ENCODE results near the gene MYOF. TPM values are rescaled to one million over a fixed set of nuclear protein-coding genes. Genes with fewer than 3 reads are reported as not detected.

Gene MYOF
- total and polyA plus RNA-seq, 10 of the 15 experiments (the other 5 are each of a cell fraction or from before 2014, with no cell fraction given) = 0.02 to 0.59 (median 0.17) TPM

GRCh38 chr10:93459466-93459865 is 22.7 kb downstream of the MYOF start (continued):
- TF ChIP-seq ELK1 (IDR thresholded peaks at IDR 0.05; ENCODE audit: low read depth, low read length) (no peak), ZNF622 (IDR thresholded peaks at IDR 0.05) (no peak), USF2 (IDR thresholded peaks at IDR 0.05; ENCODE audit: borderline replicate concordance, low read depth, low read length) (no peak)

GRCh38 chr10:93458821-93459257 is 23.3 kb downstream of the MYOF start:
- Histone ChIP-seq H4K20me1 (ENCODE audit: control insufficient read depth, insufficient read depth) (no peaks in the 10 kb centered on the region), H3K9ac (ENCODE audit: control insufficient read depth, insufficient read depth, low read length) (no peak overlapping the region), H3K27ac (ENCODE audit: control insufficient read depth, insufficient read depth) (no peak overlapping the region), H2AFZ (ENCODE audit: control insufficient read depth, low read depth, low read length) (no peak overlapping the region), H3K4me3 (no peak overlapping the region), H3K9me3 (replicated peaks; ENCODE audit: control insufficient read depth, insufficient read depth, low read length) (no peaks in the 10 kb centered on the region), H3K4me2 (ENCODE audit: control insufficient read depth, insufficient read depth) (no peak overlapping the region), H3K79me2 (ENCODE audit: control insufficient read depth, insufficient read depth, low read length) (no peaks in the 10 kb centered on the region), H3K36me3 (ENCODE audit: control insufficient read depth in 2 of 2, insufficient read depth in 2 of 2, low read length in 1 of 2) (no peaks in the 10 kb centered on the region), H3K27me3 (replicated peaks in 1 of 2; ENCODE audit: control insufficient read depth in 2 of 2, insufficient read depth in 2 of 2, low read length in 1 of 2) (no peaks in the 10 kb centered on the region; a peak in 1 of 4 replicates), H3K4me1 (ENCODE audit: control insufficient read depth, insufficient read depth, low read length) (no peaks in the 10 kb centered on the region)
- CTCF ChIA-PET = interaction anchor here (0.9 to 3.5 kb wide), 3 partner anchors 12 to 83 kb away, joined by 3 to 12 read pairs (median 4); partner anchors contain the start of gene MYOF
- SMC1A ChIA-PET (ENCODE audit: uncharacterized antibody, unreplicated experiment) = interaction anchor here (1.0 to 1.2 kb wide), 3 partner anchors 24 to 82 kb away, joined by 3 read pairs; no protein-coding TSS in a partner anchor
- FAIRE-seq (no peak), DNase-seq (ENCODE audit: low read depth, low spot score) (no peak), ATAC-seq (no peak)
- WGBS (ENCODE audit: insufficient coverage, insufficient replicate concordance, low lambda C conversion rate, missing lambda C conversion rate) = 81% methylated on average over 6 of the region's 6 CpGs
- TF ChIP-seq CHD2 (IDR thresholded peaks at IDR 0.05; ENCODE audit: borderline replicate concordance, low read depth, low read length) = no peak
- no peak for TF ChIP-seq NR2F1 (conservative IDR thresholded peaks at IDR 0.05)
- POLR2A ChIA-PET = no interaction called here
- intact Hi-C loops (cut with micrococcal nuclease; ENCODE audit: unreplicated experiment) (no loop called here), in situ Hi-C loops (cut with MboI) (no loop called here)
- RAD21 ChIA-PET (ENCODE audit: unreplicated experiment) = no interaction called here
- no TSS peak for BruUV-seq (replicated peaks)

All from GM12878 (cell line).